HepG2 (cell line): ENCODE data around the gene CST3. TPM values are rescaled to one million over a fixed set of nuclear protein-coding genes. Genes with fewer than 3 reads are reported as not detected.

ENCODE experiments used
- ARID3A ChIP-seq: IDR thresholded peaks from 2 replicates; pipeline ENCODE4 v1.6.1; 2012; ENCODE audit warnings: low read depth, low read length, improper control_type of control experiment
- ARNT ChIP-seq: fragments of 450-650 bp; IDR thresholded peaks from 2 replicates; pipeline ENCODE4 v1.6.1; 2017
- ATAD3A ChIP-seq: sonication (generic); formaldehyde crosslinking; IDR thresholded peaks from 2 replicates; pipeline ENCODE4 v1.4.0; 2020; ENCODE audit warnings: missing genetic modification reagents
- ATF3 ChIP-seq: sonication (generic); formaldehyde crosslinking; IDR thresholded peaks from 2 replicates; pipeline ENCODE4 v1.4.0; 2020; ENCODE audit warnings: missing genetic modification reagents
- FIP1L1 ChIP-seq: fragments of 200-400 bp; formaldehyde crosslinking; IDR thresholded peaks from 2 replicates; pipeline ENCODE4 v1.6.1; 2018; ENCODE audit warnings: low read depth, mild to moderate bottlenecking, low read length, moderate library complexity, borderline replicate concordance; ENCODE audit not compliant: insufficient read depth
- GTF2F1 ChIP-seq: fragments of 150-350 bp; IDR thresholded peaks from 2 replicates; pipeline ENCODE4 v1.6.1; 2014; ENCODE audit warnings: low read length
- HNRNPLL ChIP-seq: fragments of 200-400 bp; formaldehyde crosslinking; IDR thresholded peaks from 2 replicates; pipeline ENCODE4 v1.6.1; 2017; ENCODE audit warnings: mild to moderate bottlenecking, low read depth, low read length; ENCODE audit not compliant: poor library complexity, severe bottlenecking
- IKZF4 ChIP-seq: sonication (generic); formaldehyde crosslinking; IDR thresholded peaks from 2 replicates; pipeline ENCODE4 v1.5.1; 2020; ENCODE audit warnings: borderline replicate concordance, mild to moderate bottlenecking, low read depth, missing genetic modification reagents; ENCODE audit errors: not compliant biosample characterization
- MATR3 ChIP-seq: sonication (generic); formaldehyde crosslinking; IDR thresholded peaks from 2 replicates; pipeline ENCODE4 v1.4.0; 2020; ENCODE audit warnings: missing genetic modification reagents
- MNT ChIP-seq: fragments of 450-650 bp; IDR thresholded peaks from 2 replicates; pipeline ENCODE4 v1.6.1; 2016
- PREB ChIP-seq: sonication (generic); formaldehyde crosslinking; IDR thresholded peaks from 2 replicates; pipeline ENCODE4 v1.4.0; 2020; ENCODE audit warnings: missing genetic modification reagents
- SP1 ChIP-seq, 2 experiments: fragments of 450-650 bp in 1 of 2; sonication (generic) in 1 of 2; formaldehyde crosslinking in 1 of 2; IDR thresholded peaks; 2 replicates each; pipeline versions ENCODE4 v1.4.0 to v1.6.1; 2016 to 2020; ENCODE audit warnings: missing genetic modification reagents in 1 of 2
- SYNCRIP ChIP-seq: fragments of 200-400 bp; formaldehyde crosslinking; IDR thresholded peaks from 2 replicates; pipeline ENCODE4 v1.6.1; 2018; ENCODE audit warnings: mild to moderate bottlenecking, low read depth, low read length; ENCODE audit not compliant: insufficient read depth
- U2AF1 ChIP-seq: fragments of 200-400 bp; formaldehyde crosslinking; optimal IDR thresholded peaks from 2 replicates; pipeline ENCODE3; 2017; ENCODE audit warnings: mild to moderate bottlenecking, low read depth, low read length
- ZBTB42 ChIP-seq: sonication (generic); formaldehyde crosslinking; IDR thresholded peaks from 2 replicates; pipeline ENCODE4 v1.5.0; 2020; ENCODE audit warnings: mild to moderate bottlenecking, missing genetic modification reagents
- ZFP36L1 ChIP-seq: sonication (generic); formaldehyde crosslinking; IDR thresholded peaks from 2 replicates; pipeline ENCODE4 v1.8.0; 2022; ENCODE audit warnings: mild to moderate bottlenecking, missing genetic modification reagents, moderate library complexity
- ZNF121 ChIP-seq: sonication (generic); formaldehyde crosslinking; IDR thresholded peaks from 2 replicates; pipeline ENCODE4 v1.5.0; 2020; ENCODE audit warnings: mild to moderate bottlenecking, missing genetic modification reagents
- ZNF225 ChIP-seq: sonication (generic); formaldehyde crosslinking; IDR thresholded peaks from 2 replicates; pipeline ENCODE4 v1.4.0; 2020; ENCODE audit warnings: mild to moderate bottlenecking, missing genetic modification reagents
- ZNF256 ChIP-seq: sonication (generic); formaldehyde crosslinking; conservative IDR thresholded peaks from 2 replicates; pipeline ENCODE4 v1.4.0; 2020; ENCODE audit warnings: missing genetic modification reagents
- ZNF362 ChIP-seq: sonication (generic); formaldehyde crosslinking; IDR thresholded peaks from 2 replicates; pipeline ENCODE4 v1.4.0; 2020; ENCODE audit warnings: missing genetic modification reagents, mild to moderate bottlenecking, borderline replicate concordance
- ZNF44 ChIP-seq: sonication (generic); formaldehyde crosslinking; IDR thresholded peaks from 2 replicates; pipeline ENCODE4 v1.5.1; 2020; ENCODE audit warnings: mild to moderate bottlenecking, missing genetic modification reagents
- ZNF816 ChIP-seq: sonication (generic); formaldehyde crosslinking; IDR thresholded peaks from 2 replicates; pipeline ENCODE4 v1.8.0; 2022; ENCODE audit warnings: missing genetic modification reagents, mild to moderate bottlenecking, borderline replicate concordance
- ZSCAN12 ChIP-seq: sonication (generic); formaldehyde crosslinking; IDR thresholded peaks from 2 replicates; pipeline ENCODE4 v1.9.0; 2021; ENCODE audit warnings: mild to moderate bottlenecking, missing genetic modification reagents
- polyA plus RNA-seq, 8 experiments: library from polyadenylated mRNA; depleted of rRNA in 3 of 8; stranded (reverse) in 7 of 8; unstranded in 1 of 8; fragments of >200 nt; fragmentation: Illumina TruSeq in 4 of 8; extraction: Trizol in 4 of 8; gene quantifications; 2 replicates each; pipeline versions ENCODE4 v1.2.1 to v1.2.3, GENCODE V29; 2011 to 2016; ENCODE audit warnings: low read depth in 4 of 8, missing spikeins in 1 of 8, mixed read lengths in 1 of 8; ENCODE audit not compliant: insufficient read depth in 1 of 8
- total RNA-seq, 5 experiments: library from RNA; depleted of rRNA; stranded (reverse); fragments of >200 nt; fragmentation: Illumina TruSeq; extraction: Trizol; gene quantifications; 2 replicates each; pipeline ENCODE4 v1.2.3, GENCODE V29; 2016; ENCODE audit warnings: low read depth in 1 of 5

Gene CST3
- total and polyA plus RNA-seq, 2 of the 13 experiments (the other 11 are each of a cell fraction or from before 2014, with no cell fraction given) = 690 to 1,005 TPM

GRCh38 chr20:23637282-23638221 lies at the start of gene CST3 (continued):
- no peak for TF ChIP-seq SP1 (IDR thresholded peaks at IDR 0.05)
- TF ChIP-seq SP1 (CRISPR knock-in tag; IDR thresholded peaks at IDR 0.05) = peak; percentile 74; the same call in 1 of the 2 replicates
- no peak for TF ChIP-seq ZNF362
- TF ChIP-seq ARID3A = no peak
- TF ChIP-seq ATF3 (CRISPR knock-in tag) = peak; percentile 72
- peak; percentile 77; the same call in 1 of the 2 replicates for TF ChIP-seq ZSCAN12
- TF ChIP-seq ZBTB42 (CRISPR knock-in tag) = no peak
- no peak; the same call in 1 of the 2 replicates for TF ChIP-seq MNT
- TF ChIP-seq ATAD3A (CRISPR knock-in tag) = peak; percentile 67; the same call in 1 of the 2 replicates
- peak; percentile 99 for TF ChIP-seq ZNF225 (CRISPR knock-in tag)
- 0 out of 2 replicates have a peak, but pooled peaks have one; percentile 42 for TF ChIP-seq FIP1L1
- TF ChIP-seq IKZF4 (CRISPR knock-in tag) = peak; percentile 98
- peak; percentile 80 for TF ChIP-seq ZNF256 (CRISPR knock-in tag)
- TF ChIP-seq ZNF816 (CRISPR knock-in tag) = peak; percentile 64; the same call in 1 of the 2 replicates
- TF ChIP-seq ZNF44 = 0 out of 2 replicates have a peak, but pooled peaks have one; percentile 14
- TF ChIP-seq U2AF1 = peak; percentile 23
- TF ChIP-seq PREB (CRISPR knock-in tag) = peak; percentile 91
- TF ChIP-seq SYNCRIP = no peak
- no peak; the same call in 1 of the 2 replicates for TF ChIP-seq ZFP36L1
- peak; percentile 92 for TF ChIP-seq GTF2F1
- 0 out of 2 replicates have a peak, but pooled peaks have one; percentile 26 for TF ChIP-seq MATR3 (CRISPR knock-in tag)
- peak; percentile 77; the same call in 1 of the 2 replicates for TF ChIP-seq ZNF121
- TF ChIP-seq ARNT = no peak
- TF ChIP-seq HNRNPLL = peak; percentile 61
